HG03439 (cell line): ENCODE measurements around the gene RXRB.
A peak's percentile ranks its signal among the peaks of the same experiment; 100 is the strongest.
"Not testable (repeated sequence)": the region's sequence is repeated elsewhere in the genome, so short reads cannot be mapped to it uniquely, and the experiment has no call there.

Experiments
- ATAC-seq: cut with Tn5 transposase; IDR thresholded peaks from one replicate; pipeline ENCODE4 v1.9.1; 2021; ENCODE audit warnings: mild to moderate bottlenecking, moderate library complexity; ENCODE audit not compliant: unreplicated experiment

RXRB gene

DNA sequence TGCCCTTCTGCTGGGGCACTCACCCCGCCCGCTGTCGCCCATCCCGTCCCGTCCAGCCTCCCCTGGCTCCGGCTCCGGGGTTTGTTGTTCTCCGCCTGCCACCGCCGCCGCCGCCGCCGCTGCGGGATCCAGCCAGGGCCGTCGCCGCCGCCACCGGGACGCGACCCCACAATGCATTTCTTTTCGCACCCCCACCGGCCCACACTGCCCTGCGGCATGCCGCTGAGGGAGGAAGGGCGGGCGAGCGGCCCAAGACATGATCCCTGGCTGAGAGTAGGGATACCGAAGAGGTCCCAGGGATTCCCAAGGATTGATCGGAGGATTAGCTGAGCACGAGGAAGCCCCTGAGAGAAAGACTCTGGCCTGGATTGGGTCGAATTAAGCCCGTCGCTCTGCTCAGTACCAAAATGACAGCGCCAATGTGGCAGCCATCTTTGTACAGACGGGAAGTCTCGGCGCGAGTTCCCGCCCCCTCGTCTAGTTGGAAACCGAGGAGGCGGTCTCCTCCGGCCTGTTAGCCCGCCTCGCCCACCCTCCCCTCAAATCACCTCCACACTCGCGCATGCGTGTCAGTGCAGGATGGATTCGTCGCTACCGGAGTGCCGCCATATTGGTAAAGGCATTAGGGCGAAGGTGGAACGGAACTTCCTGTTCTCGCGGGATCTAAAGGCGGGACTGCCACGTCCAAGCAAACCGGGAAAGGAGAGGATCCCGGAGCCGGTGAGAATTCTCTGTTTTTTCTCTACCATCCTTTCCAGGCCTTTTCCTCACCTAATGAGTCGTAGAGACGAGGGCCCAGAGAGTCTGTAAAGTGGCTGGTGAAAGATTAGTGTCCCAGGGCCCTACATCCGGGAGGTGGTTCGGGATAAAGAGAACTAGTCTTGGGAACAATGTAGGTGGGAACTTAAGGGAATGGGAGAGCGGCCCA, at the start of gene RXRB, which contains the start of gene SLC39A7:
Gene RXRB, minus strand, starts transcription at position 447 of the 928 bp plus-strand sequence. Its CDS starts 189 bp downstream, at position 258.
Gene SLC39A7, plus strand, starts transcription at position 649 of the 928 bp plus-strand sequence. CDS start 379 bp downstream, outside the sequence.
- peak; percentile 48 for ATAC-seq

DNA sequence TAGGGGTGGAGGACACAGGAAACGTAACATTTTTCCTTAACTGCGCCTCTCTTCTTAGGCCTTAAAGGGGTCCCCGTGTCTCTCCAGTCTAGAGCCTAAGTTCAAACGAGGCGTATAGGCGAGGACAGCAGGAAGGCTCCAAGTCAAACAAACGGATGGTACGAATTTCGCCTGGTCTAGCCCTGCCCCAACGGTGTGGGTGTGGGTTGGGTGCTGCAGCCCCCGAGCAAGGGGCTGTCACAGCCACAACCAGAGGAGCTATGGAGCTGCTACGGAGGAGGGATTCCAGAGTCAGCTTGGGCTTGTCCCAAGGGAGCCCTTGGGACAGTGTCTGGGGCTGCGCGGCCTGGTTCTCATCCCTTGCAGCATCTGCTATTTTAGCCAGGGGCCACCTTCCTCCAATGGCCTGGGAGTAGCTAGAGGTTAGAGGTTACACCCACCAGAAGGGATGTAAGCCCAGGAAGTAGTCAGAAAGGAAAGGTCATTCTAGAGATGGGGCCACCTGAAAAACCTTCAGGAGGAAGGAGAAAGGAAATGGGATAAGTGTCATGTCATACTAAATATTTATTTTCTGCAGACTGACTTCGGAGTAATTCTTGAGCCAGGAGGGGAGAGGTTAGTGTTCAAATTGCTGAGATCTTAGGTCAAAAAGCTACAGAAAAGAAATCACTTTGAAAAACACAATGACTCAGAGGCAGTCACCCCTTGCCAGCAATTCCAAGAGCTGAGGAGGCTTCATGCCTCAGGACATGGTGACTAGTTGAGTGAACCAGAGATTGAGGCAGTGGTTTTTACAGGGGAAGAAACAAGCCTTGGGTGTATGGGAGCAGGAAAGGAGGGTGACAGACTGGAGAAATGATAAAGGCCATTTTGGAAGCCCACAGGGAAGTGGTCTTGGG, 49.5 kb upstream of the RXRB start:
- ATAC-seq: no peak

GRCh38 chr6:33248932-33249731, 48.7 kb upstream of the RXRB start:
- ATAC-seq: peak; percentile 84

DNA sequence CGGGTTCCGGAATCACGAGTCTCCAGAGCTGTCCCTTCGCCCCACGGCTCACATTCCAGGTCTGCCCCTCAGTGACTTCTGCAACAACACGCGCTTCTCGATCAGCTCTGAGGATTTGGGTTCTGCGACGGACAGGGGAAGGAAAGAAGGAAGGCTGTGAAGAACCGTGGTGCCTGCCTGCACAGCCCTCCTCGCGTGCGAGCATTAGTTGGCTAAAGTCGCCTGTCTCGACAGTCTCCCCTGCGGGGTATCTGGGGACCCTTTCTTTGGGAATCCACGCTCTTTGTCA, 48.1 kb upstream of the RXRB start:
- peak; percentile 4 for ATAC-seq

DNA sequence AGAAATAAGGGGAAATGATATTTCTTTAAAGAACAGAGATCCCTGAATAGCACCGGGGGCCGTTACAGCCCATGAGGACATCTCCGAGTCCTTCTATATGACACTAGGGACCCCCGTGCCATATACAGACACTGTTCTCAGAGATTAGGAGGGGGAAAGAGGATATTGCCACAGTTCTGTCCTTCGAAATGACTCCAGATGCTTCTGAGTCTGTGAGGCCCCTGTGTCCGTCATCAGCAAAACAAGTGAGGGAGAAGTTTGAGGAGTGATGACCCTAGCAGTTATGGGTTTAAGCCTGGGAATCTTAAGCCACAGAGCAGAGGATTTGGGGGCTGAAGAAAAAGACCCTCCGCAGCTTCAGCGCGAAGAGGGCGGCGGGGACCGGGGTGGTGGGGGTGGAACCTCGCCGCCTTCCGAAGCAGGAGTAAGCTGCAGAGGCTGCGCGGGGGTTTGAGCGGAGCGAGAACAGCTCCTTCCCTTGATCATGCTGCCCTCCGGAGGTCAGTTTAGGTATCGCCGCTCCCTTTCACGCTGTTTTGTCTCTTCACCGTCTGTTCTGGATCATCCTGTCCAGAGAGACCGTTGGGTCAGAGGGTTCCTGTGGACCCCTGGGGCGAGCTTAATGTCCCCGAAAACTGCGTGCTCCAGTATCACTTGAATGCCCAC, 47.6 kb upstream of the RXRB start:
- peak; percentile 39 for ATAC-seq

- ATAC-seq: no peak
Observed at GRCh38 chr6:33243476-33243875, 43.0 kb upstream of the RXRB start.

DNA sequence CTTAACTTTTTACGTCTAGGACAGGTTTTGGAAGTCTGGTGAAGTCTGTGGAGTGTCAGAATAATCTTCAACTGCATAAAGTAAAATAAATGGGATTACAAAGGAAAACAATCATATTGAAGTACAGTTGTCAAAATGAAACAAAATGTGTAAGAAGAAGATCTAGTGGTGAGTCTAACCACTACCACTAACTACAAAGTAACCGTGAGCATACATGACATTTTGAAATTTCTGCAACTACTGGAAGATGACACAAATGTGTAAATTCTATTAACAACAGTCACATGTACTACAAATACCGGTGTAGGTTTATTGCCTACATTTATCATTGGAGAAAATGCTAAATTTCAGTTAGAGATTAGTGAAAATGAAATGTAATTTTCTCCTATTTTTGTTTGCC, 41.5 kb upstream of the RXRB start:
- ATAC-seq: no peak

GRCh38 chr6:33237741-33238140, 37.3 kb upstream of the RXRB start:
- no peak for ATAC-seq

DNA sequence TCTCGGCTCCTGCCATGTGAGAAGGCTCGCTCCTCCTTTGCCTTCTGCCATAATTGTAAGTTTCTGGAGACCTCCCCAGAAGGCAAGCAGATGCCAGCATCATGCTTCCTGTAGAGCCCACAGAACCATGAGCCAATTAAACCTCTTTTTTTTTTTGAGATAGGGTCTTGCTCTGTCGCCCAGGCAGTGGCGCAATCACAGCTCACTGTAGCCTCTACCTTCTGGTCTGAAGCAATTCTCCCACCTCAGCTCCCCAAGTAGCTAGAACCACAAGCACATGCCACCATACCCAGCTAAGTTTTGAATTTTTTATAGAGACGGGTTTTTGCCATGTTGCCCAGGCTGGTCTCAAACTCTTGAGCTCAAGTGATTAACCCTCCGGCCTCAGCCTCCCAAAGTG, 36.4 kb upstream of the RXRB start:
- ATAC-seq: no peak

DNA sequence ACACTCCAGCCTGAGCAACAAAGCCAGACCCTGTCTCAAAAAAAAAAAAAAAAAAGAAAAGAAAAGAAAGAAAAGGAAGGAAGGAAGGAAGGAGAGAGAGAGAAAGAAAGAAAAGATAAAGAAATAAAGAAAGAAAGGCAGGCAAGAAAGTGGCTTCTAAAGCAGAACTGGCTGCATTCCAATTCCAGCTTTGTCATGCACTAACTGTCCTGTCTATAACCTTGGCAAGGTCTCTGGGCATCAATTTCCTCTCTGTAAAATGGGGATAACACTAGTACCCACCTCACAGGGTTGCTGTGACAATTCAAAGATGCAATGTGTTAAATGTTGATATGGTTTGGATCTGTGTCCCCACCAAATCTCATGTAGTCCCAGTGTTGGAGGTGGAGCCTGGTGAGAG, 35.9 kb upstream of the RXRB start:
- ATAC-seq: no peak

DNA sequence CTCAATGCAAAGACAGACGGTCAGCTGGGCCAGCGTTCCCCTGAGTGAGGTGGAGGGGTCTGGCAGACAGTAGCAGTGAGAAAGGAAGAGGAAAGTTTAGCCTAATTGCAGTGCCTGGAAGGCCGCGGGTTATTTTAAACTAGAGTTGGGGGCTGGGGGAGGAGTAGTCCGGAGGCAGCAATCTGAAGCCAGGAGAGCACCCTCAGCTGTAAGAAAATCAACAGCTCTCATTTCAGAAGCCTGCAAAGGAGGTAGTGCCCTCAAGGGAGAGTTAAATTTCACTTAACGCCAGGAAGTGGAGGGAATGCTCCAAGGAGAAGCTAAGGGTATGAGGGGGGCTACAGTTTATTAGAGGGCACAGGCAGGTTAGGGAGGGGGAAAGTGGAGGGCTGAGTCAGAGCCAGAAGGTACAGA, 34.8 kb upstream of the RXRB start:
- ATAC-seq: no peak

DNA sequence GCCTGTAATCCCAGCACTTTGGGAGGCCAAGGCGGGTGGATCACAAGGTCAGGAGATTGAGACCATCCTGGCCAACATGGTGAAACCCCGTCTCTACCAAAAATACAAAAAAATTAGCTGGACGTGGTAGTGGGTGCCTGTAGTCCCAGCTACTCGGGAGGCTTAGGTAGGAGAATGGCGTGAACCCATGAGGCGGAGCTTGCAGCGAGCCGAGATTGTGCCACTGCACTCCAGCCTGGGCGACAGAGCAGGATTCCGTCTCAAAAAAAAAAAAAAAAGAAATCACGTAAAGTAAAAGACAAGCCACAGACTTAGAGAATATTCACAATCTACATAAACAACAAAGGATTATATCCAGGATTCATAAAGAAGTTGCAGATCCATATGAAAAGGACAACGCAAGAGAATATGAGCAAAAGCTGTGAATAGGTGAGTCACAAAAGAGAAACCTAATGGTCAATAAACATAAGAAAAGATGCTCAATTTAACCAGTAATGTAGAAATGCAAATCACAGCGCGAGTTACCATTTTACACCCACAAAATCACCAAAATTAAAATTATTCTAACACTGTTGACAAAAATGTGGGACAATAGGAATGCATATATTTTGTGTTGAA, 26.1 kb upstream of the RXRB start:
- ATAC-seq: not testable (repeated sequence)

GRCh38 chr6:33217681-33218080, 17.2 kb upstream of the RXRB start:
- ATAC-seq: no peak

- ATAC-seq: no peak
Observed at GRCh38 chr6:33217246-33217645, 16.8 kb upstream of the RXRB start.

- ATAC-seq: no peak
Observed at GRCh38 chr6:33216117-33216649, 15.7 kb upstream of the RXRB start.

DNA sequence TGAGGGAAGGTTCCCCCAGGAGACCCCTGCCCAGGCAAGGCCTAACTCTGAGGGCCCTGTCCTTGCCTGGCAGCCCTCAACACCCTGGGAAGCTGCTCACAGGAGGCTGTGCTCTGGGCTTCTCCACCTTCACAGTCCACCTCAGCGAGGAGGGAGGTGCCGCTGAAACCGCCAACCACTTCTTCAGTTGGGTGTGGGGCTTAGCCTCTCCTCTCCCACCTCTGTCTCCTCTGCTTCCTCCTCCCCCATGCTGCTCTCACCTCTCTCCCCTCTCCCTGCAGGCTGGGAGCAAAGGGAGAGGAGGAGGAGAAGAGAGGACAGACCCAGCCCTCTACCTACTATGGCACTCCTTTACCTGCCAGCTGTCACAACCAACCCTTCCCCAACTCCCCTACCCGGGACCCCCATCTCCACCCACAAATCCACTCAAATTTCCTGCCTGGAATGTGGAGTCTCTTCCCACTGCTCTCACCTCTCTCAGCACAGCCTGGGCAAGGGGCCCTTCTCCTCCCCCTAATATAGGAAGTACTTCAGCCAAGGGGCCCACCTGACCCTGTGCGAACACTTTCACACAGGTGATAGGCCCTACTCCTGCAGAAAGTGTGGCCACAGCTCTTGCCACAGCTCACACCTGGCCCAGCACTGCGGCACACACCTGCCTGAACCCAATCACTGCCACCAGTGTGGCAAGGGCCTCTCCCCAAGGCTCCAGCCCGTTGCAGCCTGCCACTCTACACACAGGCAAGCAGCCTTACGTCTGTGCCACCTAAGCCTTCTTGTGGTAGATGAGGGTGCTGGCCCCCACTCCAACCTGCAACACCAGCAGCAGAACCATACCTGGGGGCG, 15.0 kb upstream of the RXRB start:
- no peak for ATAC-seq

- no peak for ATAC-seq
Observed at GRCh38 chr6:33213989-33214335, 13.5 kb upstream of the RXRB start.

- no peak for ATAC-seq
Observed at GRCh38 chr6:33213166-33213988, 12.9 kb upstream of the RXRB start.
